NCI-H1436 (cell line): Measurements from ENCODE around the gene ABHD6.
"Not testable (repeated sequence)": the region's sequence is repeated elsewhere in the genome, so short reads cannot be mapped to it uniquely, and the experiment has no call there.

Source experiments
- DNase-seq: peaks from one replicate; lab custom pipeline; 2025; lab: John Stamatoyannopoulos, UW

Gene ABHD6

GRCh38 chr3:58243976-58244585 lies 6.5 kb downstream of the ABHD6 start:
- no peak for DNase-seq

GRCh38 chr3:58246148-58247047 lies 8.8 kb downstream of the ABHD6 start:
- DNase-seq: no peak

GRCh38 chr3:58249358-58250092 lies 11.9 kb downstream of the ABHD6 start:
- DNase-seq: no peak

- DNase-seq: no peak
Measured at GRCh38 chr3:58250093-58250707, 12.6 kb downstream of the ABHD6 start.

- no peak for DNase-seq
Measured at GRCh38 chr3:58251631-58252035, 14.0 kb downstream of the ABHD6 start.

GRCh38 chr3:58254144-58254543 lies 16.6 kb downstream of the ABHD6 start:
- no peak for DNase-seq

GRCh38 chr3:58256061-58256460 lies 18.5 kb downstream of the ABHD6 start:
- DNase-seq: no peak

- no peak for DNase-seq
Measured at GRCh38 chr3:58256511-58256910, 18.9 kb downstream of the ABHD6 start.

GRCh38 chr3:58258392-58259055 lies 20.9 kb downstream of the ABHD6 start:
- no peak for DNase-seq

GRCh38 chr3:58260261-58260731 lies 22.7 kb downstream of the ABHD6 start:
- no peak for DNase-seq

GRCh38 chr3:58260733-58261132 lies 23.1 kb downstream of the ABHD6 start:
- DNase-seq: no peak

GRCh38 chr3:58261954-58262666 lies 24.5 kb downstream of the ABHD6 start:
- DNase-seq: no peak

- no peak for DNase-seq
Measured at GRCh38 chr3:58266577-58266976, 29.0 kb downstream of the ABHD6 start.

- not testable (repeated sequence) for DNase-seq
Measured at GRCh38 chr3:58267543-58267942, 30.0 kb downstream of the ABHD6 start.

GRCh38 chr3:58269356-58269755 lies 31.8 kb downstream of the ABHD6 start:
- no peak for DNase-seq

GRCh38 chr3:58270485-58270884 lies 32.9 kb downstream of the ABHD6 start:
- no peak for DNase-seq

GRCh38 chr3:58271901-58272501 lies 34.4 kb downstream of the ABHD6 start:
- no peak for DNase-seq

GRCh38 chr3:58272891-58273290 lies 35.3 kb downstream of the ABHD6 start:
- no peak for DNase-seq

GRCh38 chr3:58273362-58273761 lies 35.8 kb downstream of the ABHD6 start:
- not testable (repeated sequence) for DNase-seq

GRCh38 chr3:58274027-58274614 lies 36.5 kb downstream of the ABHD6 start:
- DNase-seq: no peak
